ENCODE data around the gene RABGAP1L.
"Not testable (repeated sequence)": the region's sequence is repeated elsewhere in the genome, so short reads cannot be mapped to it uniquely, and the experiment has no call there.

The RABGAP1L gene

GRCh38 chr1:174777262-174777661 is 617.9 kb downstream of the RABGAP1L start:
- DNase-seq: peak; percentile 40

- DNase-seq: no peak
These were observed 626.2 kb downstream of the RABGAP1L start for GRCh38 chr1:174785510-174785909.

GRCh38 chr1:174786358-174786757 is 627.0 kb downstream of the RABGAP1L start:
- DNase-seq: no peak

DNA sequence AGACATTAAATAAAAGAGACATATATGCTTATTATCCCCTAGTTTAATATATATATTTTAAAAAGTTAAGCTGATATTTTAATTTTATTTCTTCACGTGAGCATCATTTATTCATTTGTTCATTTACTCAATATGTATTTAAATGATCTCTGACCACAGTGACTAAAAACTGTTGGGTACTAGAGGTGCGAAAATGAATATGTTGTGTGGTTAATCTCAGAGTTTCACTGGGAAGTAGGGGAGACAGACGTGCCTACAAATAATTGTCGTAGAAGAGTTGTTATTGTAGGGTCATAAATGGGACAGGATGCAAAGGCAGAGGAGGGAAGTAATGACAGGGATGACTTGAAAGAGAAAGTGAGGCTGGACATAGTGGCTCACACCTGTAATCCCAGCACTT is 627.4 kb downstream of the RABGAP1L start:
- DNase-seq: no peak

- DNase-seq: no peak
These were observed 629.7 kb downstream of the RABGAP1L start for GRCh38 chr1:174788981-174789380.

GRCh38 chr1:174789399-174789798 is 630.1 kb downstream of the RABGAP1L start:
- DNase-seq: no peak

GRCh38 chr1:174791863-174792262 is 632.5 kb downstream of the RABGAP1L start:
- peak; percentile 40 for DNase-seq

GRCh38 chr1:174794861-174795260 is 635.5 kb downstream of the RABGAP1L start:
- no peak for DNase-seq

DNA sequence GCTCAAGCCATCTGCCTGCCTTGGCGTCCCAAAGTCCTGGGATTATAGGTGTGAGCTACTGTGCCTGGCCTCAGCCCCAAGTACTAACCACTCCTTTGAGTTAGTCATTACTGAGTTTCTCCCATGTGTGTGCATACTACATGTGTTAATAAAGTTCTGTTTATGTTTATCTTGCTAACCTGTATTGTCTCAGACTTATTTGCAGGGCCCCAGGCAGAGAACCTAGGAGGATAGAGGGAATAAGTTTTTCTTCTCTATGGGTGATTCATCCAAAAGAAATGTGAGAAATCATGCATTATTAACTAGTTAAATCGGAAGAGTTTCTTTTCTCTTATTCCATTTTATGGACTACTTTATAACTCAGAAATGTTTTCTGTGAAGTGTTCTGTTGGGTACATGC is 636.5 kb downstream of the RABGAP1L start:
- no peak for DNase-seq

- DNase-seq: no peak
These were observed 638.1 kb downstream of the RABGAP1L start for GRCh38 chr1:174797398-174797797.

- DNase-seq: no peak
These were observed 639.8 kb downstream of the RABGAP1L start for GRCh38 chr1:174799136-174799479.

- DNase-seq: peak; percentile 70
These were observed 641.0 kb downstream of the RABGAP1L start for GRCh38 chr1:174800216-174800851.

DNA sequence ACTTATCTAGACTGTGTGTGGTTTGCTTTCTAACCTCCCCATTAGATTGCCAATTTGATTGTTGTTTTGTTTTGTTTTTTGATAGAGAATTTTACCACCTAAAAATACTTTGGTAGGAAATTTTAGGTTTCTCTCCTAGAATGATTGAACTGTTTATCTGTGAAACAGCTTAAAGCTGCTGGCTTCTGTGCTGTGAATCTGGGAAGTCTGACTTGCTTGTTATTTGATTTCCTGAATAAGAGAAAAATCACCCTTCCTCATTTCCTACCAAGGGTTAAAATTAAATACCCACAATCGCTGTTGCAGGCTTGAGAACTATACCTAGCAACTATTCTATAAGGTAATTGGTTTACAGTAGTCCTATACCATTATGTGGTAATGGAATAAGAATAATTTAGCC is 641.6 kb downstream of the RABGAP1L start:
- DNase-seq: peak; percentile 40

GRCh38 chr1:174809755-174810280 is 650.5 kb downstream of the RABGAP1L start:
- DNase-seq: no peak

- peak; percentile 72 for DNase-seq
These were observed 652.7 kb downstream of the RABGAP1L start for GRCh38 chr1:174812016-174812415.

DNA sequence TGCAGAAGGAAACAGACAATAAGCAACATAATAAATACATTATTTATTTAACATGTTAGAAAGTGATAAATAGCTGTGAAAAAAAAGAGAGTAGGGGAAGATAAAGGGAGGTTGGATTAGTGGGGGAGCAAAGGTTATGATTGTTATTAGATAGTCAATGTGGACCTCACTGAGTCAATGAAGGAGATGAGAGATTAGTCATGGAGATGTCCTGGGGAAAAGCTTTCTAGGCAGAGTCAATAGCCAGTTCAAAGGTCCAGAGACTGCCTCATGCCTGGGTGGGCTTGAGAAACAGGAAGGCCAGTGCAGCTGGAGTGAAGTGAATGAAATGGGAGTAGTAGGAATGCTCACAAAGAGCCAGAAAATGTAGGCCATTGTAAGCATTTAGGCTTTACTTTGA is 653.3 kb downstream of the RABGAP1L start:
- DNase-seq: peak; percentile 46

- peak; percentile 62 for DNase-seq
These were observed 655.7 kb downstream of the RABGAP1L start for GRCh38 chr1:174815036-174815435.

DNA sequence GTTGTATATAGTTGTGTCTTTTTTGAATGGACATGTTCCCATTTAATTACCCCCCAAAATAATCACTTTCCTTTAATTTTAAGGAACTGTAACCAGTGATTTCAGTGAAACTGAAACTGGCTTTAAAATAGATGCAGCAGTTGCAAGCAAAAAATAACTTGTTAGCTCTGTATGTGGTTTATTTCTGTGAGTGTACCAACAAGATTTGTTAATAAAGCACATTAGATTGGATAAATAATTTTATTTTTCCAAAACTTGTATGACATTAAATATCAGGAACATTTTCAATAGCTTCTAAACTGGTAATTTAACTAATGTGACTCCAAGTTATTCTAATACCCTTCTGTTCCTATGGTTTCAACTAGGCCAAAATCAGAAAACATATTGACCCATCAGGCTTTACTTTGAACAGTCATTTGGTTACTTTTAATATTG is 656.2 kb downstream of the RABGAP1L start:
- no peak for DNase-seq

GRCh38 chr1:174816621-174817020 is 657.3 kb downstream of the RABGAP1L start:
- not testable (repeated sequence) for DNase-seq

DNA sequence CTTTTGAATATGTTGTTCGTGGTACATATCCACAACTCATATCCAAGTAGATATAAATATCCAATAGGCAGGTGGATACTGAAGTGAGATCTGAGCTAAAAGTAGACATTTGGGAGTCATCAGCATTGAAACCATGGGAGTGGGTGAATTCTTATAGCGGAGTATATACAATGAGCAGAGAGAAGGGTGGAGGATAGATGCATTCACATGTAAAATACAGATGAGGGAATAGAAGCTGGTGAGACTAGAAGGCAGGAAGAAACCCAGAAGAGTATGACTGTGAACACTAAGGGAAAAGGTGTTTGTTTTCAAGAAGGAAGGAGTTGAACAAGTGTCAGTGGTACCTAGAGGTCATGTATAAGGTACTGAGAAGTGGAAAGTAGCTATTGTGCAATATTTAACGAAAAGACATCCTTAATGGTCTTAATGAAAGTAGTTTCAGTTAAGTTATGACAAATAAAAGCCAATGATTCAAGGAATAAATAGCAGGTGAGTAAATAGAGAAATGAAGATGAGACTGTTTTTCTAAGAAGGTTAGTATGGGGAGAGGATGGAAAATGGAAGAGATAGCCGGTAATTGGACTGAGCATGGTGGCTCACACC is 658.8 kb downstream of the RABGAP1L start:
- DNase-seq: no peak

DNA sequence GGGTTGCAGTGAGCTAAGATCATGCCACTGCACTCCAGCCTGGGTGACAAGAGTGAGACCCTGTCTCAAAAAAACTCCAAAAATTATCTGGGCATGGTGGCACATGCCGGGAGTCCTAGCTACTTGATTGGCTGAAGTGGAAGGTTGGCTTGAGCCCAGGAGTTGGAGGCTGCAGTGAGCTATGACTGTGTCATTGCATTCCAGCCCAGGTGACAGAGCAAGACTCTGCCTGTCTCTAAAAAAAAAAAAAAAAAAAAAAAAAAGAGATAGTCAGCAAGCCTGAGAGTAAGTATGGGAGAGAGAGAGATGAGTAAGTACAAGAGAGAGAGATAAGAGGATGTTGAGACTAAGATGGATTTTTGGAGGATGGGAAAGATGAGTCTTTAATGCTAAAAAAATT is 659.6 kb downstream of the RABGAP1L start:
- no peak for DNase-seq

- no peak for DNase-seq
These were observed 660.3 kb downstream of the RABGAP1L start for GRCh38 chr1:174819596-174819995.

DNA sequence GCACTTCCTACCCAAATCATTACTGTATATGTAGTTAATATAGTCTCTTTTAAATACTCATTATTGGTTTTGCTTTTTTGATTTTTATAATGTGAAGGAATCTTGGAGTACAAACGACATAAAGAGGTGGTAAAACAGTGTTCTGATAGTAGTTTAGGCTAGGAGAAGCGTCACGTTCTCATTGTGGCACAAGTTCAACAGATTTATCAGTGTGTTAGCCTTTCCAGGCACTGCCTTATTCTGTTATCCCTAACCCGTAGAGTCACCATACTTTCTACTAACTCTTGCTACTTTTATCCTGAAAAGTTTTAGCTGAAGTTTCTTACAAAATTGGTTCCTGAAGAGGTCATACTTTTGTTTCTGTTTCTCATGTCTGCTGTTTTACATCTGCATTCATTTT is 665.8 kb downstream of the RABGAP1L start:
- no peak for DNase-seq

GRCh38 chr1:174825806-174826205 is 666.5 kb downstream of the RABGAP1L start:
- DNase-seq: no peak

- DNase-seq: no peak
These were observed 668.9 kb downstream of the RABGAP1L start for GRCh38 chr1:174828264-174828663.

Measured in NCI-H69 (cell line).